NCI-H128 (cell line): ENCODE data around the gene SLC49A3.
A peak's percentile ranks its signal among the peaks of the same experiment; 100 is the strongest.
"Not testable (repeated sequence)": the region's sequence is repeated elsewhere in the genome, so short reads cannot be mapped to it uniquely, and the experiment has no call there.

ENCODE experiments used
- DNase-seq: peaks from one replicate; lab custom pipeline; 2025; ENCODE audit not compliant: unreplicated experiment; lab: John Stamatoyannopoulos, UW

The SLC49A3 gene

GRCh38 chr4:722169-722725, 33.3 kb upstream of the SLC49A3 start:
- no peak for DNase-seq

- DNase-seq, result no peak
Observed at GRCh38 chr4:721261-722168, 32.6 kb upstream of the SLC49A3 start.

GRCh38 chr4:720111-720860, 31.3 kb upstream of the SLC49A3 start:
- DNase-seq, result no peak

- DNase-seq, result no peak
Observed at GRCh38 chr4:718460-718859, 29.5 kb upstream of the SLC49A3 start.

GRCh38 chr4:717601-718320, 28.8 kb upstream of the SLC49A3 start:
- DNase-seq, result no peak

- DNase-seq, result no peak
Observed at GRCh38 chr4:714087-714486, 25.1 kb upstream of the SLC49A3 start.

- no peak for DNase-seq
Observed at GRCh38 chr4:712916-713632, 24.1 kb upstream of the SLC49A3 start.

GRCh38 chr4:712093-712492, 23.1 kb upstream of the SLC49A3 start:
- DNase-seq, result no peak

GRCh38 chr4:710916-711315, 22.0 kb upstream of the SLC49A3 start:
- DNase-seq, result no peak

GRCh38 chr4:710116-710515, 21.2 kb upstream of the SLC49A3 start:
- no peak for DNase-seq

- no peak for DNase-seq
Observed at GRCh38 chr4:709348-709747, 20.4 kb upstream of the SLC49A3 start.

- no peak for DNase-seq
Observed at GRCh38 chr4:708631-708933, 19.6 kb upstream of the SLC49A3 start.

GRCh38 chr4:707929-708630, 19.1 kb upstream of the SLC49A3 start:
- DNase-seq, result no peak

GRCh38 chr4:706834-707598, 18.1 kb upstream of the SLC49A3 start:
- no peak for DNase-seq

GRCh38 chr4:706083-706633, 17.2 kb upstream of the SLC49A3 start:
- not testable (repeated sequence) for DNase-seq

GRCh38 chr4:705278-706082, 16.5 kb upstream of the SLC49A3 start, which contains the start of gene PCGF3:
Gene PCGF3 (plus strand): TSS chr4:705832. CDS start chr4:733681, 27,849 bp downstream.
- DNase-seq, result peak; percentile 70

- no peak for DNase-seq
Observed at GRCh38 chr4:704971-705277, 16.0 kb upstream of the SLC49A3 start.

- no peak for DNase-seq
Observed at GRCh38 chr4:704198-704891, 15.4 kb upstream of the SLC49A3 start.
